Measurements from ENCODE around the gene CELF4. TPM values are rescaled to one million over a fixed set of nuclear protein-coding genes. Genes with fewer than 3 reads are reported as not detected.
"Not testable (repeated sequence)": the region's sequence is repeated elsewhere in the genome, so short reads cannot be mapped to it uniquely, and the experiment has no call there.

Gene CELF4
- total RNA-seq, 2 donors from 2014 or later, result not detected

DNA sequence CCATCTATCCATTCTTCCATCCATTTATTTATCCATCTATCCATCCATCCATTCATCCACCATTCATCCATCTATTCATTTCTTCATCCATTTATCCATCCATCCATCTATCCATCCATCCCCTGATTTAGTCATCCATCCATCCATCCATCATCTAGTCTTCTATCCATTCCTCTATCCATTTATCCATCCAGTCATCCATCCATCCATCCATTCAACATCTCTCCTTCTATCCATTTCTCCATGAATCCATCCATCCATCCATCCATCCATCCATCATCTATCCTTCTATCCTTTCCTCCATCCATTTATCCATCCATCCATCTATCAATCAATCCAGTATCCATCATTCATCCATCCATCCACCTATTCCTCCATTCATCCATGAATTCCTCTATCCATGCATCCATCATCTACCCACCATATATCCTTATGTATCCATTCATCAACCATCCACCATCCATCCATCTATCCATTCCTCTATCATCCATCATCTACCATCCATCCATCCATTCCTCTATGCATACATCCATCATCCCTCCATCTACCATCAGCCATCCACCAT lies 185.0 kb downstream of the CELF4 start:
- no peak for DNase-seq (ENCODE audit: low spot score in 2 of 2)
- Mint-ChIP-seq H3K9me3 (peaks cover 0 to 8% of the 10 kb centered on the region in 2 donors), H3K36me3 (no peaks in the 10 kb centered on the region), H3K27ac (no peak overlapping the region)
- ATAC-seq, result no peak

DNA sequence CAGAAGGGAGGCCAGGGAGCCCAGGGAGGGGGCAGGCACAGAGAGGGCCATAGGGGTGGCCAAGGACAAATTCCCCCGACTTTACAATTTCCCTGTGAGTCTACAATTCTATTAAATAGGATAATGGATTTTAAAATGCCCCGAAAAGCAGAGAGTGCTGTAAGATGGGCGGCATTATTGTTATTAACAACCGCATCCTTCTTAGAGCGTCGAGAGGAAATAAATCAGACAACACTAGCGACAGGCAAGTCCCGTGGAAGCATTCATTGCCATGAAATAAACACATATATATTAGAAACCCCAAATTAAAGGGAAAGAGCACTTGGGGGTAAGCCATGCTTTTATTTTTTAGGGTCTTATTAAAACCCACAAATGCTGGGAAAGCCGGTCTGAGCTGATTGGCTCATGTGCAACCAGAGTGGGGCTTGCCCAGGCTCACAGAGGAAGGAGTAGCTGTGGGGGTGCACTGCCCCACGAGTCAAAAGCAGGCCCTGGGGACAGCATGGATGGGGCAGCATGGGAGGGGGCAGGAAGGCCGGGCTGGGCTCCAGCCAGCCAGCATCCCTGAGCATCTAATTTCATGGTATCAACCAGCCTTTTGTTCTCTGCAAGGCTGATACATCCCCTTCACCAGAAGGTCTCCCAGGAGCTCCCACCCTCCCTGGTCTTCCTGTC lies 187.1 kb downstream of the CELF4 start:
- ATAC-seq (no peak), DNase-seq (ENCODE audit: low spot score in 2 of 2) (no peak)
- no peak overlapping the region for H3K27ac Mint-ChIP-seq
- peaks cover 0 to 8% of the 10 kb centered on the region in 2 donors for H3K9me3 Mint-ChIP-seq
- H3K36me3 Mint-ChIP-seq, result no peaks in the 10 kb centered on the region

DNA sequence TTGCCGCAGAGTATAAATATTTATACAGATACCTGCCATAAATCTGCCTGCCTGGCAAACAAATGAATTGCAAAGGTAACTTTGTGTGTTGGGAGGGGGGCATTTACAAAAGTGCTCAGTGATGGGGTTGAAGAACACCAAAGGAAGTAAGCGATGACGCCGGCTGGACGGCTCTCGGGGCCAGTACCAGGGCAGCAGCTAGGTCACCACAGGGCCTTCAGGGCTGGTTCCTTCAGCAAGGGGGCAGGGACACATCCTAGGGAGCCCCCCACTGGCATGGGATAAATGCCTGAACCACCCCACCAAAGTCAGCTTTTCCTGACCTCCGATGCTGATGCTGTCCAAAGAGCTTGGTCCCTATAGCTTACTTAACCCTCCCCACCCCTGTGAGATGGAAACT lies 190.4 kb downstream of the CELF4 start:
- Mint-ChIP-seq H3K27ac (no peak overlapping the region), H3K9me3 (no peaks in the 10 kb centered on the region), H3K36me3 (no peaks in the 10 kb centered on the region)
- DNase-seq (ENCODE audit: low spot score in 2 of 2), result no peak
- no peak for ATAC-seq

DNA sequence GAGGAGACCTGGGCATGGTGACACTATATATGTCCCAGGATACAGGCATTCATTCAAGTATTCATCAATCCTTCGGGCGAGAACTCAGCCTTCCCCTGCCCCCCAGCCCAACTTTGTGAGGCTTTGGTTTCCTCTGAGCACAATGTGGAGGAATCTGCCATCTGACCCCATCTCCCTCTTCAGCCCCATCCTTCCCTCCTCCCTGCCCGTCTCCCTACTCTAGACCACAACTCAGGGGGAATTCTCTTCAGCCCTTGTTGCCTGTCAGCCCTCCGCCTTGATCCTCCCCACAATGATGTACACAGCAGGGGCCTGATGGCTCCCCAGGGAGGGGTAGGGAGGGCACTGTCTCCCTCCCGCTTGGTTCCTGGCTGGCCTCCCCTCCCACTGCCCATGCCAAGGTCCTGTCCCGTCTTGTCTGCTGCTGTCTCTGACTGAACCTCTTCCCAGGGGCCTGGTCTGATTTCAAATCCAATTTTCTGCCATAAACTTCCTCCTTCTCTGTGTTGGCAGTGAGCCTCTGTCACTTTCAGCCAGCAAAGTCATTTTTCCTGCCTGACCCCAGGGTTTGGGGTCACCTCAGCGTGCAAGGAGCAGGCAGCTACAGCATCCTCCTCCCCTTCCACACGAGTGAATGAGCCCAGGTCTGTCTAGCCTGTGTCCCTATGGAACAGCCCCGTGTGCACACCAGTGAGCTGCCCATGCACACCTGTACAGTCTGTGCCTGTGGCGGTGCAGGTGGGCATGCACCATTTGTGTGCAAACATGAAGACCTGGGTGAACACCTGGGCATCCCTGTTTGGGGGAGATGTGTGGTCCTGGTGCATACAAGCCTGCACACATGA lies 197.3 kb downstream of the CELF4 start:
- Mint-ChIP-seq H3K9me3 (no peaks in the 10 kb centered on the region), H3K27ac (peak overlapping the region in 1 of 2 donors; percentile 61), H3K36me3 (no peaks in the 10 kb centered on the region)
- DNase-seq (ENCODE audit: low spot score in 2 of 2) (no peak), ATAC-seq (no peak)

DNA sequence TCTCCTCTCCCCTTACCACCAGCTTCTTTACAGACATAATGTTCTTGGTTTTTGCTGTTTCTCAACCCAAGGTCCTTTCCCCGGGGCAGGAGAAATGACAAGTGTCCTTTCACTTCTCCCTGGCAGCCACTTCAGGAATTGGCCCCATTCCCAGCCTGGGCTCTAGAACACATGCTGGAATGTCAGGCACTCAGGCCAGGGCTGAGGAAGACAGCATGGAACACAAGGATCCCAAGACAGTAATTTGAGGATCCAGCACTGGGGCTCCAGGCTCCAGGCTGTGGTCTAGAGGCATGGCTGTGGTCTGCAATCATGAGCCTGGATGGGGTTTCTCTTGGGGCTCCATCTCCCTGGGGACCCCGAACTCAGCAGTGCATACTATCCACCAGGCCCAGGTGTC lies 201.4 kb downstream of the CELF4 start:
- no peak overlapping the region for H3K27ac Mint-ChIP-seq

DNA sequence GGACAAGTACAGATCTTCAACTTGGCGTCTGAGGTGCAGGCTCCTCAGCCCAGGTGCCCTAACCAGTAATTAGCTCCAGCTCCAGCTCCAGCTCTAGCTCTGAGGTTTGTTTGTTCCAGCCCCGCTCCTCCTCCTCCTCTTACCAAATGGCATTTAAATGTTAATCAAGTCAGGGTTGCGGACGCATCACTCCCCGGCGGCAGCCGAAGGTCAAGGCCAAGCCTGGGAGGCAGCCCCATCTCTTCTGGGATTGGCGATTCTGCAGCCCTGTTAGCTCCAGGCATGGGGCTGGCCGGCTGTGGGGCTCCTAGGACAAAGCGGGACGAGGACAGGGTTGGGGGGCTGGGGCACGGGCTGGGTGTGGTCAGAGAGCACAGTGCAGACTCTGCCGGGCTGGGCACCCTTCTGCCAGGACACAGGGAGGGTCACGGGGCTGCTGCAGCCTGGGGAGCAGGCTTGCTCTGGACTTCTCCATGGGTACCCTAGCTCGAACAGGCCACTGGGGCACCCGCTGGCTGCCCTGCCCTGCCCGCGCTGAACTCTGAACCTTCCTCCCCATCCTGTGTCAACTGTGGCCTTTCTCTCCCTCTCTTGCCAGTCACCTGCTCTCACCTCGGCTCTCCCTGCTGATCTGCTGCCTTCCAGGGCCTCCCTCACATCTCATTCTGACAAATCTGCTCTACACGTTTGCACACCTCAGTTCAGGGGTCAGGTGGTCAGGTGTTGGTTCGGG lies 203.3 kb downstream of the CELF4 start:
- H3K36me3 Mint-ChIP-seq, result no peaks in the 10 kb centered on the region
- no peak for DNase-seq (ENCODE audit: low spot score in 2 of 2)
- no peak for ATAC-seq

More for the DNA sequence above, 201.4 kb downstream of the CELF4 start:
- no peaks in the 10 kb centered on the region for H3K9me3 Mint-ChIP-seq
- DNase-seq (ENCODE audit: low spot score in 2 of 2), result no peak
- H3K36me3 Mint-ChIP-seq, result no peaks in the 10 kb centered on the region
- no peak for ATAC-seq

DNA sequence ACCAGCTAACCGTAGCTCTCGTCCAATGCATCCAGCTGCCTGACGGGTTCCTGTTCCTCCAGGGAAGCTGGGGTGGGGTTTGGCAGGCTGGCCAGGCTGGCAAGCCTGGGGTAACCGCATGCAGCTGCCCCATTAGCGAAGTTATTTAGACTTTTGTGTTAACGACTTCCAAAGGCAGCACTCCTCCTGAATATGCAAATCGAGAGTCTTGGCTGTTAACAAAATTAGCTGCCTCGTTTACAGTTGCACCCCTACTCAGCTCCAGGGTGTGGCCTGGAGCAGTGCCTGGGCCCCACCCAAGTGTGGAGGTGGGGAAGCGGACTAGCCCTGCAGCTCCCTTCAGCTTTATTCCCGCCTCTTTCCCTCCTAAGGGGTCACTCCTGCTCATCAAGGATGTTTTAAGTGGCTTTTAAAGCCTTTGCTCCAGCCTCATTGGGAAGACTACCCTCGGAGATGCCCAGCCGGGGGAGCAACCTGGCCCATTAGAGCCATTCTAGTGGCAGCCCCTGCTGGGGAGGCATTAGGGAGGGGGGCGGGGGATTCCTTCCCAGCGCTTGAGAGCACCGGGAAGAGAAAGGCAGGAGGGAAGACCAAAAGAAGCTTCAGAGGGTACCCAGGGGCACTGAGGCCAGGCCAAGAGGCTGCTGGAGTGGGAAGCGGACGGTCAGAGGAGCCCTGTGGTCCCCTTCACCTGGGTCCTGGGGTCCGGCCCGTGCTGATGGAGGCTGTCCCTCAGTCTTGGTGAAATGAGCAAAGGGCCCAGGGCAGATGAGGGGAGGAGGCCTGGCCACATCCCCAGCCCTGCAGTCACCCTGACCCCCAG lies 204.1 kb downstream of the CELF4 start:
- ATAC-seq (no peak), DNase-seq (ENCODE audit: low spot score in 2 of 2) (no peak)
- H3K9me3 Mint-ChIP-seq, result no peaks in the 10 kb centered on the region
- no peaks in the 10 kb centered on the region for H3K36me3 Mint-ChIP-seq
- no peak overlapping the region for H3K27ac Mint-ChIP-seq

More for the DNA sequence above, 203.3 kb downstream of the CELF4 start:
- Mint-ChIP-seq H3K9me3 (no peaks in the 10 kb centered on the region), H3K27ac (no peak overlapping the region)

DNA sequence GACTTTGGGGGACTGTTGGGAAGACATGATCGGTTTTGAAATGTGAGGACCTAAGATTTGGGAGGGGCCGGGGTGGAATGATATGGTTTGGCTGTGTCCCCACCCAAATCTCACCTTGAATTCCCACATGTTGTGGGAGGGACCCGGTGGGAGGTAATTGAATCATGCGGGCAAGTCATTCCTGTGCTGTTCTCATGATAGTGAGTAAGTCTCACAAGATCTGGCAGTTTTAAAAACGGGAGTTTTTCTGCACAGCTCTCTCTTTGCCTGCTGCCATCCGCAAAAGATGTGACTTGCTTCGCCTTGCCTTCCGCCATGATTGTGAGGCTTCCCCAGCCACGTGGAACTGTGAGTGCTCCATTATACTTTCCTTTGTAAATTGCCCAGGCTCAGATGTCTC lies 207.5 kb downstream of the CELF4 start:
- ATAC-seq; DNase-seq (ENCODE audit: low spot score in 2 of 2); H3K27ac Mint-ChIP-seq; H3K9me3 Mint-ChIP-seq; H3K36me3 Mint-ChIP-seq: not testable (repeated sequence)

DNA sequence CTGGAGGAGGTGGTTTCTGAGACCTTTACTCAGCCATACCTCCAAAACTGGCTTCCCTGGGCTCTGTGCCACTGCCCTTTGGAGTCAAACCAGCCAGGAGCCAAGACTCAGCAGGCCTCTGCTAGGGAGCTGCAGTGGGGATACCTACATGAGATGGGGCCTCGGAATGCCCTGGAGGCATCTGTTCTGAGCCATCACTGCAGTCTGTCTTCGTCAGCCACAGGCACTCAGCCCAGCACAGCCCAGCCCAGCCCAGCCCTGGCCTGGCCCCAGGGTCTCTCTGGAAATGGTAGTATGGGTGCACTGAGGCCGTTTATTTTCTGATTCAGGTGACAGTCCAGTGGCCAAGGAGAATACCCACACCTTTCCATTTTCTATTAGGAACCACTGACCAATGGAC lies 209.8 kb downstream of the CELF4 start:
- Mint-ChIP-seq H3K36me3 (no peaks in the 10 kb centered on the region), H3K27ac (no peak overlapping the region), H3K9me3 (no peaks in the 10 kb centered on the region)
- ATAC-seq (no peak), DNase-seq (ENCODE audit: low spot score in 2 of 2) (no peak)

DNA sequence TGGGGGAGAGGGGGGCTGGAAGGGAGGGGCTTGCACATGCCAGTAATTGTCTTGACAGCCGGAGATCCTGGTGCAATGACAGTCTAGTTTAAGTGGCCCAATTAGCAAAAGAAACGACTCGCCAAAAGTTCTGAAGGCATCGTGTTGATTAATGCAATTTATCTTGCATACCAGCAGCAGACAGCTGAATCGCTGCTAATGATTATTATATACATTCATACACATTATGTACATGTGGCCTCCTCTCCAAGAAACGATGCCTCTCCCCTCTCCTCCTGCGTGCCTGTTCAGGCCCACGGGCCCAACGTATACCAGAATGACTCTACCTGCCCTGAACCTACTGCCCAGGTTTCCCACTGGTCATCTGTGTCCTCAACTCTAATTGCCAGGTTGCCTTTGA lies 214.5 kb downstream of the CELF4 start:
- no peak for DNase-seq (ENCODE audit: low spot score in 2 of 2)
- H3K36me3 Mint-ChIP-seq, result no peaks in the 10 kb centered on the region
- H3K9me3 Mint-ChIP-seq, result no peaks in the 10 kb centered on the region
- H3K27ac Mint-ChIP-seq, result no peak overlapping the region
- no peak for ATAC-seq

DNA sequence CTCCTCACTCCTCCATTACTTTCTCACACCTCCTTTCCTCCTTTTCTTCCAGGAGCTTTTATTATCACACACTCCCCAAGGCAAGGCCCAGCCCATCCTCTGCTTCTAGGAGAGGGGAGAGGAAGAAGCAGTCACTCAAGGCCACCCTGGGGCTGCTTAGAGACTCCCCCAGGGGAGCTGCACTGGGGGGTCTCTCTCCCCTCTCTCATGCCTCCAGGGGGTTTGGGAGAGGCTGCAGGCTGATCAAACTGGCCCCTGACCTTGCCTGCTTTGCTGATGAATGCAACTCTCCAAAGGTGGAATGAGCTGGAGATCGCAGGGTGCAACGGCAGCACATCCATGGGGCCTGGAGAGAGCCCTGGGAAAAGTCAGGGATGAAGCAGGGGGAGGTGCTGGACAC lies 216.9 kb downstream of the CELF4 start:
- no peak for ATAC-seq

DNA sequence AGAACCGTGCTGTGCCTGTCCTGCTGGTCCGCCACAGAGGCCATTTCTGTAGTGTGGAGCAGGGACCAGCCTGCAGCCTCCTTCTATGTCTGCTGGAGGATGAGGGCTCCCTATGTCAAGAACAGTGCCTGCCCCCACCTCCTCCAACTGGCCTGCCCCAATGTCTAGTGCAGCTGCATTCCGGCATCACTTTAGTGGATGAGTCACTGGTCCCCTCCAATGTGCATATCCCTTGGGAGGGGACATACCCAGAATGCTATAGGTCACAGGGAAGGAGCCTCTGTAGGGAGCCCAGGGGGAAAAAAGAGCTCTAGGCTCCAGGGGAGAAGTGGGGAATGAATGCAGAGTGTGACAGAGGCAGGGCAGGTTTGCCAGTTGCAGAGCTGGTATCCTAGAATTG lies 219.6 kb downstream of the CELF4 start:
- H3K9me3 Mint-ChIP-seq, result no peaks in the 10 kb centered on the region
- ATAC-seq (no peak), DNase-seq (ENCODE audit: low spot score in 2 of 2) (no peak)
- H3K27ac Mint-ChIP-seq, result no peak overlapping the region
- no peaks in the 10 kb centered on the region for H3K36me3 Mint-ChIP-seq

More for the DNA sequence above, 216.9 kb downstream of the CELF4 start:
- H3K27ac Mint-ChIP-seq, result no peak overlapping the region
- DNase-seq (ENCODE audit: low spot score in 2 of 2), result no peak
- H3K36me3 Mint-ChIP-seq, result no peaks in the 10 kb centered on the region
- no peaks in the 10 kb centered on the region for H3K9me3 Mint-ChIP-seq

DNA sequence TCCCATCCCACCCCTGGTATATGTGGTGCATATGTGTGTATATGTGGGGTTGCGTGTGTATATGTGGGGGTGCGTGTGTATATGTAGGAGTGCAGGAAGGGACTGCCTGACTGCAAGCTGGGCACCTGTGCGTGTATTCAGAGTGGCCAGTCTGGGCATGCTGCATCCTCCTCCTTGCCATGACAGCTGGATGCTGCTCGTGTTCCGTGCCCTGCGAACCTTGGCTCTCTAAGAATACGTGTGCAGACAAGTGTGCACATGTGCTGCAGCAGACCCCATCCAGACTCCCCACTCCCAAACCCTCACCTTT lies 222.1 kb downstream of the CELF4 start:
- H3K36me3 Mint-ChIP-seq, result no peaks in the 10 kb centered on the region
- DNase-seq (ENCODE audit: low spot score in 2 of 2) (no peak), ATAC-seq (peak in 1 of 2 donors; percentile 16)
- H3K9me3 Mint-ChIP-seq, result no peaks in the 10 kb centered on the region
- H3K27ac Mint-ChIP-seq, result no peak overlapping the region

DNA sequence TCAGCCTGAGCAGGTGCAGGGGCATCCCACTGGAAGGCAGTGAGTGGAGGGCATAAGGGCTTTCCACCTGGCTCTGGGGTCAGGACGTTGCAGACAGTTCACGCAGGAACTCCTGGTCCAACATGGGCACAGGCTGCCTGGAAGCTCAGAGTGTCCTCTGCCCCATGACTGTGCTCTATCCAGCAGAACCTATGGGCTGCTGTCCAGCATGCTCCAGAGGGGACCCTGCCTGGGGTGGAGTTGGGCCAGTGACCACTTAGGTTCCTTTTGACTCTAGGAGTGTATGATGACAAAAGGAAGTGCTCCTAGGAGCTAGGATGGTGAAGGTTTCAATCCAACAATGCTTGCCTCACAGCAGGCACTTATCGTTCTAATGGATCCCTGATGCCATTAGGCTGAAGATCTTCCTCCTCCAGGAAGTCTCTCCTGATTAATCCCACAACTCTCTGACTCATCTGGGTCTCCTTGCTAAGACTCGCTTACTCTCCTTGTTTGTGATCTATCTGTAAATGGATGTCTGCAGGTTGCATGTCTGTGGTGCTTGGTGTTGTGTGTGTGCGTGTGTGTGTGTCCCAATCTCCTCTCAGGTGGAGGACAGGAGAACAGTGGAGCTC lies 224.0 kb downstream of the CELF4 start:
- H3K9me3 Mint-ChIP-seq, result no peaks in the 10 kb centered on the region
- no peaks in the 10 kb centered on the region for H3K36me3 Mint-ChIP-seq
- ATAC-seq (no peak), DNase-seq (ENCODE audit: low spot score in 2 of 2) (no peak)
- H3K27ac Mint-ChIP-seq, result peak overlapping the region in 1 of 2 donors; percentile 33

DNA sequence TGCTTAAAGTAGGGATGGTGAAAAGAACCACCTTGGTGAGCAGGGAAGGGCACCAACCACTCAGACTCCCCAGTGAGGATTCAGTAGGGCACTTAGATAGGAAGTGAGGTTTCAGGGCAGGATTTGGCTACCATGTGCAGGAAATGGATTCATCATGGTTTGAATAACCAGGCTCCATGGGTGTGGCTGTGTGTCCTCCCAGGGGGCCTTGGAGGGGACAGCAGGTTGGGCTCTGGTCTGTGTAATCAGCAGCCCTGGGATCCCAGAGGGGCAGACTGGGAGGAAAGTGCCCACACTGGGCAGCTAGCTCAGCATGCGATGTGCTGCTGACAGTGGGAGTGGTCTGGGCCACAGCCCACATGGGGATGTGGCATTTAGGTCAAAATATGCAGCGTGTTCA lies 224.6 kb downstream of the CELF4 start:
- H3K9me3 Mint-ChIP-seq, result no peaks in the 10 kb centered on the region
- DNase-seq (ENCODE audit: low spot score in 2 of 2) (no peak), ATAC-seq (no peak)
- no peaks in the 10 kb centered on the region for H3K36me3 Mint-ChIP-seq
- no peak overlapping the region for H3K27ac Mint-ChIP-seq

DNA sequence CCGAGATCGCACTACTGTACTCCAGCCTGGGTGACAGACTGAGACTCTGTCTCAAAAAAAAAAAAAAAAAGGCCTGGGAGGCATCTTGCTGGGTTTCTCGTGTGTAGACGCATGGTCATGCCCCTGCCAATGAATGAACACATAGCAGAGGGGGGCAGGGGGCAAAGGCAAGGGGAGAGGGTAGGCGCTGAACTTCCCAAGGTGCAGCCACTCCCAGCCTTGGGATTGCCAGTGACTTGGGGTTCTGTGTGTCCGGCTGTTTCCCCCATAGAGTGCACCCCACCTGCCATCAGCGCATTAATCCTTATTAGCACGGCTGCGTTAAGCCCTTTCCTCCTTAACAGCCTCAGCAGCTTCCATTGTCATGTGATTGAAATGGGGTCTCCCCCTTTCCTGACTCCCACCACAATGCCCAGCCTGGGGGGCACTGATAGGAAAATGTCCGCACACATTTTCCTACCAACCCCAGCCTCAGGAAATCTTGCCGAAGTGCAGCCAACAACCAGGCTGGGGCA lies 225.8 kb downstream of the CELF4 start:
- no peaks in the 10 kb centered on the region for H3K36me3 Mint-ChIP-seq
- H3K27ac Mint-ChIP-seq, result no peak overlapping the region
- ATAC-seq, result no peak
- no peak for DNase-seq (ENCODE audit: low spot score in 2 of 2)
- no peaks in the 10 kb centered on the region for H3K9me3 Mint-ChIP-seq

Data from activated naive CD4-positive, alpha-beta T cell treated with anti-CD3 and anti-CD28 coated beads, Interleukin-2, amount 50 U/mL, for 72 hours (primary cell).